HG02571 (cell line): ENCODE results near the gene KPNA6.

Source experiments
- ATAC-seq: cut with Tn5 transposase; IDR thresholded peaks from one replicate; pipeline ENCODE4 v1.9.1; 2021; ENCODE audit warnings: mild to moderate bottlenecking, moderate library complexity; ENCODE audit not compliant: unreplicated experiment

The KPNA6 gene

DNA sequence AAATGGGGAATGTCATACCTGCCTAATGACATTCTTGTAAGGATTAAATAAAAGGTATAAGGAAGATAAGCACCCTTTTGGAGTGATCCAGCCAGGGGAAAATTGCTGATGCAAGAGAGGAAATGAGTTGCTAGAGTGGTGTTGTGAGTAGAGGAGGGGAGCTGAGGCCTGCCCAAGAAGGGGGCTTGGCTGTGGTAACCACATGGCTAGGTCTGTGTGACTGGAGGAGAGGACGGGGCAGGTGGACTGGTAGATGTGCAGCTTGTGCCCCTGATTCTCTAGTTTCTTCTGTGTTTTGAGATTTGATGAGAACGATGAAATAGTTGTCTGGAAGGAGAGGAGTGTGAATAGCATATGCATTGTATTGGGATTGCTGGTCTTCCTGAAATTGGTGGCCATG is 78.2 kb downstream of the KPNA6 start:
- ATAC-seq, result no peak

DNA sequence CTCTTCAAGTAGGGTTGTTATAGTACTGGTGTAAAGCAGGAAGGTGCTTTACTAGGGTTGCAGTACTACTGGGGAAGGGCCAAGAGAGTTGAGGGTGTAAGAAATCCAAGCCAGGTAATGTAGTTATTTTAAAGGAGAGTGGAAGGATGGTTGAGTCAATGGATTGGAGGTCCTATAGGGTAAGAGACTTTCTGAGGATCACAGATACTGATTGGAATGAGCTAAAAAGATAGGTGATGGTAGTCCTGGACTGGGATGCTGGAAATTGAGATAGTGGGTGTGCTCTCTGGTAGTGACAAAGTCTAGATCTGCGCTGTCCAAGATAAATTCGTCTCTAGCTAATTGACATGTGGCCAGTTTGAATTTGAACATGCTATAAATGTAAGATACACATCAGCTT is 78.6 kb downstream of the KPNA6 start:
- ATAC-seq, result no peak

DNA sequence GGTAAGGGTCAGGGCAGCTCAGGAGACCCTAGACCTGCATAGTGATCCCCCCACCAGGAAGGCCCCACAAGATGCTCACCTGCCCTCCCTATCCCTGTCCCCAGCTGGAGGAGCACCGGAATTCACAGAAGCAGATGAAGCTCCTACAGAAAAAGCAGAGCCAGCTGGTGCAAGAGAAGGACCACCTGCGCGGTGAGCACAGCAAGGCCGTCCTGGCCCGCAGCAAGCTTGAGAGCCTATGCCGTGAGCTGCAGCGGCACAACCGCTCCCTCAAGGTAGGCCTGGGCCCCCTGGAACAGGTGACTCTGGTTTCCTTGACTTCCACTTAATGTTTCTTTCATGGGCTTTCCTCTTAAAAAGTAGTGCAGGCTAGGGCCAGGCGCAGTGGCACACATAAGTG is 80.0 kb downstream of the KPNA6 start:
- ATAC-seq, result no peak

DNA sequence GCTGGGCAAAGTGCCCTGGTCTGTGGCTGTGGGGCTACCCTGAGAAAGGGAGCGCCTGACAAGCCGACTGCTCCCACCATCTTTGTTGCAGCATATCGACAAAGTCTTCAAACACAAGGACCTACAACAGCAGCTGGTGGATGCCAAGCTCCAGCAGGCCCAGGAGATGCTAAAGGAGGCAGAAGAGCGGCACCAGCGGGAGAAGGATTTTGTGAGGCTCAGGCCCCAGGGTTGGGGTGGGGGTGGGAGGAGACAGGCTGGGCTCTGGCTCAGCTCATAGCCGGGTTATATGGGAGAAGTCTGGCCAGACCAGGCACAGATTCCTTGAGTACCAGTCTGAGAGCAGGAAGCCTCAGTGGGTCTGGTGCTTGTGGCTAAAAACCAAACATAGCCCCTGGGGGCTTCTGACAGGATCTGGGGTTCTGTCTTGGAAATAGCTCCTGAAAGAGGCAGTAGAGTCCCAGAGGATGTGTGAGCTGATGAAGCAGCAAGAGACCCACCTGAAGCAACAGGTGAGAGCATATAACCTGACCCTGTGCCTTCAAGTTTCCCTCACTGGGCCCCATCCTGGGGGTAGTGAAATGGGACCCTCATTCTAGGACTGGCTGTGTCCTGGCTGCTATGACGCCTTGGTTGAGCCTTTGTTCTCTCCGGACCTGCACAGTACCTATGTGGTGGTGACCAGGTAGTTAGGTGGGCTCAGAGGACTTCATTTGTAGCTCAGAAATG is 84.5 kb downstream of the KPNA6 start:
- no peak for ATAC-seq

DNA sequence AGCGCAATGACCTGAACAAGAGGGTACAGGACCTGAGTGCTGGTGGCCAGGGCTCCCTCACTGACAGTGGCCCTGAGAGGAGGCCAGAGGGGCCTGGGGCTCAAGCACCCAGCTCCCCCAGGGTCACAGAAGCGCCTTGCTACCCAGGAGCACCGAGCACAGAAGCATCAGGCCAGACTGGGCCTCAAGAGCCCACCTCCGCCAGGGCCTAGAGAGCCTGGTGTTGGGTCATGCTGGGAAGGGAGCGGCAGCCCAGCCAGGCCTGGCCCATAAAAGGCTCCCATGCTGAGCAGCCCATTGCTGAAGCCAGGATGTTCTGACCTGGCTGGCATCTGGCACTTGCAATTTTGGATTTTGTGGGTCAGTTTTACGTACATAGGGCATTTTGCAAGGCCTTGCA is 87.1 kb downstream of the KPNA6 start:
- ATAC-seq, result no peak

DNA sequence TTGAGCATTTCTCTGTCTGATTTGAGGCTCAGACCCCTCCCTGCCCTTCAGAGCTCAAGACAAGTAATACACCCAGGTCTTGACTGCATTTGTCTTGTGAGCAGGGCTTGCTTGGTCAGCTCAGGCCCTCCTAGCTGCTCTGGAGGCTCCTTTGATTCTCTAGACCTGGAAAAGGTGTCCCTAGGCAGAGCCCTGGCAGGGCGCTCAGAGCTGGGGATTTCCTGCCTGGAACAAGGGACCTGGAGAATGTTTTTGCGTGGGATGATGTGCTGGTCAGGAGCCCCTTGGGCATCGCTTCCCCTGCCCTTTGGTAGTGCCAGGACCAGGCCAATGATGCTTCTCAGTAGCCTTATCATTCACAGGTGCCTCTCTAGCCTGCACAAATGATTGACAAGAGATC is 87.7 kb downstream of the KPNA6 start:
- ATAC-seq, result no peak

DNA sequence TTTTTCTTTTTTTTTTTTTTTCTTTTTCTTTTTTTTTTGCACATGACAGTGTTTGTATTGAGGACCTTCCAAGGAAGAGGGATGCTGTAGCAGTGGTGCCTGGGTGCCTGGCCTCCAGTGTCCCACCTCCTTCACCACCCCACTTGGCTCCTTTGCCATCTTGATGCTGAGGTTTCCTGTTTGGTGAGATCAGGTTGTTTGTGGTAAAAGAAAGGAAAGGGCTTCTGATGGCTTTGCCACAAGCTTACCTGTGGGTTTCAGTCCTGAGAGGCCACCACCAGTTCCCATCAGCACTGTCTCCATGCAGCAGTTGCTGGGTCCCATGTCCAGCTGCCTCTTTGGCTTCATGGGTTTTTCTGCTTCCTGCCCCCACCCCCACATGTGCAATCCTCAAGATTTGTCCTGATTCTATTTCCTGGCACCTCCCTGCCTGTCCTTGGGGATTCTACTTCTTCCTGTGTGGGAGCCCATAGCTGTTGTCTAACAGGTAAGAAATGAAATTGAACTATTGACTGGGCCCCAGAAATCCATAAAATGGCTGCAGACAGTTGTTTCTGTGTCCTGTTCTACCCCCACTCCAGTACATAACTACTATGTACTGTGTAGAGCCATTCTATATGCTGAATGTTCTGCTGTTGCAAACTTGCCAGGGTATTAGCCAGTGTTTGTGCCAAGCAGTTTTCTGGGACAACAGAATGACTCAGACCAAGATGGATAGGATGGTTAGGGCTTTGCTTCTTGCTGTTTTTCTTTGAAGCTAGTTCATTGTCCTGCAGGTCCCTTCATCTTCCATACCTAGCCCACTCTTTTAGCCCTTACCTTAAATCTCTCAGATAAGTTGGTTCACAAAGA is 88.3 kb downstream of the KPNA6 start:
- ATAC-seq, result no peak

DNA sequence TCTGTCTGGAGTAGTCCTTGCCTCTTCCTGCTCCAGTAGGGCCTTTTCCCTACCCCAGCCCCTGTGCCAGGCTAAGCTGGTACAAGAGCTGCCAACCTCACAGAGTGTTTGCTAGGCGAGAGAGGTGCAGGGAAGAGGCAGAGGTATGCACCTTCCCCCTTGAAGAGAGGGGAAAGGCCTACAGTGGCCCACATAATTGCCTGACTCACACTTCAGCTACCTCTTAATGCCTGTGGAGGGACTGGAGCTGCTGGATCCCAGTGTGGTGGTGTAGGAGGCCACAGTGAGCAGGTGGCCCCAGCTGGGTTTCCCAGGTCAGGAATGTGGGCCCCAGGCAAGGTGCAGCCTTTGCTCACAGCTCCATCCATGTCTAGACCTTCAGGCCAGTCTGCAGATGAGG is 89.2 kb downstream of the KPNA6 start:
- ATAC-seq, result no peak

DNA sequence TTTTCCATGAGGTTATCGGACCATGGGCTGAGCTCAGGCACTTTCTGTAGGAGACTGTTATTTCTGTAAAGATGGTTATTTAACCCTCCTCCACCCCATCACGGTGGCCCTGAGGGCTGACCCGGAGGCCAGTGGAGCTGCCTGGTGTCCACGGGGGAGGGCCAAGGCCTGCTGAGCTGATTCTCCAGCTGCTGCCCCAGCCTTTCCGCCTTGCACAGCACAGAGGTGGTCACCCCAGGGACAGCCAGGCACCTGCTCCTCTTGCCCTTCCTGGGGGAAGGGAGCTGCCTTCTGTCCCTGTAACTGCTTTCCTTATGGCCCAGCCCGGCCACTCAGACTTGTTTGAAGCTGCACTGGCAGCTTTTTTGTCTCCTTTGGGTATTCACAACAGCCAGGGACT is 90.0 kb downstream of the KPNA6 start:
- no peak for ATAC-seq

DNA sequence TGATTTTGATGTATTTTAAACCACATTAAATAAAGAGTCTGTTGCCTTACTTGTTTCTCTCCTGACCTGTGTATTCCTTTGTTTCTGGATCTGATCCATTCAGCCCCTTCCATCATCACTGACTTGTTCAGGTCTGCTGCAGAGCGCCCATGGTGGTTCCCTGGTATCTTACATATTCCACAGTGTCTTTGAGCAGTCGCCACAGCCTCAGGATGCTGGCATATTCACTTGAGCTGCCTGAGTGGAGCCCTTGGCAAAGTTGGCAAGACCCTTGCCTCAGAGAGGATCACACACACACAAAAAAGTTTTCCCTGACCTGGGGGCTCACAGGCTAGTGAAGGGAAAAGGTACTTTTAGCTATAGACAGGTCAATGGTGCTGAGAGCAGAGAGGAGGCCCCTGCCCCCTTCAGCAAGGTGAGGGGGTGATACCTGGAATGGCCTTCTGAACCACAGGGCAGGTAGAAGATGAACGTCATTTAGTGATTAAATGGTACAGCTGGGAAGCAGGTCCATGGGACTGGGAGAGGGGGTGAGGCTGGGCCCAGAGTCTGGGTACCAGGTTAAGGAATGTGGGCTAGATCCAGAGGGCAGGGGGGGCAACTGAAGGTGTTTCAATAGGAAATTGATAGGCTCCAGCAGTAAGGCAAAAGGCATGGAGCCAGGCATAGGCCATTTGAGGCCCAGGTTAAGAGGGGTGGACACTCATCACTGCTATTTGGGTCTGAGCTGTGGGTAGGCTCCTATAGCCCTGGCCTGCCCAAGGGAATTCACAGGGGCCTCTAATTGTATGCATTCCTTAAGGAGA is 90.6 kb downstream of the KPNA6 start:
- ATAC-seq, result no peak

DNA sequence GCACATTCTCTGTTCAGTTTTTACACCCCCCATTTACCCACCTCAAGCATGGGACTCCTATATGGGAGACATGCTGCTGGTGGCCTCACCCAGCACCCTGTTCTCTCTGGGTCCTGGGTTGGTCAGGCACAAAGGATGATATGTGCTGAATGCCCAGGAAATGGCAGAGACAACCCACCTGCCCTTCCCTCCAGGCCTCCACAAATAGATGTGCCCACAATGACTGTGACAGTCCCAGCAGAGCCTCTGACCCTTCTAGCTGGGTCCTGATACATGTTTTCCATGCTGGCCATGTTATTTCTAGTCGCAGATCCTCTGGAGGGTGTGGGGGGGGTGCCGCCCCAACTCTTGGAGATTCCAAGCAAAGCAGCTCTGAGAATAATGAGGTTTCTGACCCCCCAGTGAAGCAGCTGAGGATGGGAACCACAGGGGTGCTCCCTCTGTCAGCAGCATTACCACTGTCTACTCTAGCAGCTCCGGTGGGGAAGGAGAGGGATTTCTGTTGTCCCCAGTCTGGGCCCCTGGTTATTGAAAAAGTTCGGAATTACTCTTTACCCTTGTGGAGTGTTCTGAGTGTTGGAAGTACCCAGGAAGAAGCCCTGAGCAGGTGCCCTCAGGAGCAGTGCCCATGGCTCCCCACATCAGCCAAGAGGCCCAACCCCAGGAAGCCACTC is 91.3 kb downstream of the KPNA6 start:
- ATAC-seq, result no peak

DNA sequence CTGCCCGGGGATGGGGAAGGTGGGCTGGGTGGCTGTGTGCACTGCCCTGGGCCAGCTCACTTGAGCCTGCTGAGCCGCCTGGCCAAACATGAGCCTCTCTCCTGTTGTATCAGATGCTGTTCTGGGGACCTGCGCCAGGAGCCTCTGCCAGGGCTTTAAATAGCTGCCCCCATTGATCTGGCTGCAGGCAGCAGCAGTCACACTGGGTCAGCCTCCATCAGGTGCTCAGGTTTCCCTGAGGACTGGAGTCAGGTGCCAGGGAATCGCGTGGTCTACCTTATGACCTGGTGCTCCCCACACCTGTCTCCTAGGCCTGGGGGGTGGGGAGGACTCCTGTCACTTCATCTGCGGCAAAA is 91.8 kb downstream of the KPNA6 start:
- ATAC-seq, result no peak

DNA sequence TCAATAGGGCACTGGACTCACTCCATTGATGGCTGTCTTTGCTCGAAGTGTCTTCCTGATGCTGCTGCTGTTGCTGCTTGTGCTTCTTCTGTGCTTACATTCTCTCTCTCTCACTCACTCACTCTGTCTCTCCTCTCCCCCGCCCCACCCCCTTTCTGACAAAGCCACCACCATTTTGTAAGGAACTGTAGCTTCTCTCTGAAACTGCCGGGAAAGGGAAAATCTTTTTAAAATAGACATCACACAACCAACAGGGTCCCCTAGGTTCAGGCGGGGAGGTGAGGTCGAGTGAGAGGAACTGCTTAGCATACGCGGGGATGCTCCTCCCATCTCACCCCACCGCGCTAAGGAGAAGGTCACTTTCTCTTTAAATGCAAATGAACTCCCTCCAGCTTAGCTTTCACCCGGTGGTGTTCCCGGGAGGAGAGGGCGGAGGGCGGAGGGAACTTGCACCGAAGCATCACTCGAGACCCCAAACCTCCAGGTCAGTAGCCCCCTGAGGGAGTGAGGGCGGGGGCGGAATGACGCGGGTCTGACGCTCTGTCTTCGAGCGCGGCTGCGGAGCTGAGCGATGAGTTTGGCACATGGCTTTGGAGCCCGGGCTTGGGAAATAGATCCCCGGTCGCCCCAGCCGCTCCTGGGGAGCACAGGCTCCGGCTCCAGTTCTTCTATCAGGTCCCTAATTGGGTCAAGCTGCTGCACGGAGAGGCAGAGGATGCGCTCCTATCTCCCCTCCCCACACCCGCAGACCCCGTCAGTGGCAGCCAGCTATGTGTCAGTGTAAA is 92.6 kb downstream of the KPNA6 start, which contains the start of gene CCDC28B:
TSS of gene CCDC28B (plus strand) at position 370 of the 785 bp plus-strand sequence. CDS start 1,341 bp downstream, outside the sequence.
- no peak for ATAC-seq

DNA sequence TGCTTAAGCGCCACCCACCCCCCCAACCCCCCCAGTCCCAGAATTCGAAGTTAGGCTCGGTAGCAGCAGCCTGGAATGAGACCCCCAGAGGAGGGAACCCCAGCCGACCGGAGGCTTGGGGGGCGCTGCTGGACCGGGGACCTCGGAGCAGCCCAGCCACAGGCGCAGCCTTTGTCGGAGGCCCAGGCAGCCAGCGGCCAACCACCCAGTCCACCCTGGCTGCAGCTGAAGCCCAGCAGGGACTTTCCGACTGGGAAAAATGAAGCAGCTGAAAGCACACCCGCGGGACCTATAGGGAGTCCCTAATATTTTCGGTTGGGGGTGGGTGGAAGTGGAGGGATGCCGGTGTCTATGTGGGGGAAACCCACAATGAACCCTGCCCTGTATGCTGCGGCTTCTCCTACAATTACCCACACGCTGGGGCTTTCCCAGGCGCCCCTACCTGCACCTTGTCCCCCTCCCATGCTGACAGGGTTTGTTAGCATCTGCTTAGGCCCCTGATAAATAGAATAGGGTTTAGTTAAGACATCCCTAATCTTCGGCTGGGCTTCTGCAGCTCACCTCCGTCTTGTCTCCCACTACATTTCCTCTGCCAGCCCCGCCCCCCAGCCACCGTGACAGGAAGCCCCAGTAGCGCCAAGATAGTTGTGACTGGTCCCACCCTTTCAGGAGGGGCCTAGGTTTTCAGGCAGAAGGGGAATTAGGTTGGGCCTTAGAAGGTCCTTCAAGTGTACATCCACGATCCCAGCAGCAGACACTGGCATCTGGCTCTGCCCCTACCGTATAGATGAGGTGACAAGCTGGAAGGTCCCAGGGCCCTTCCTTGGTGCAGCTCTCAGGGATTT is 93.4 kb downstream of the KPNA6 start:
- no peak for ATAC-seq

DNA sequence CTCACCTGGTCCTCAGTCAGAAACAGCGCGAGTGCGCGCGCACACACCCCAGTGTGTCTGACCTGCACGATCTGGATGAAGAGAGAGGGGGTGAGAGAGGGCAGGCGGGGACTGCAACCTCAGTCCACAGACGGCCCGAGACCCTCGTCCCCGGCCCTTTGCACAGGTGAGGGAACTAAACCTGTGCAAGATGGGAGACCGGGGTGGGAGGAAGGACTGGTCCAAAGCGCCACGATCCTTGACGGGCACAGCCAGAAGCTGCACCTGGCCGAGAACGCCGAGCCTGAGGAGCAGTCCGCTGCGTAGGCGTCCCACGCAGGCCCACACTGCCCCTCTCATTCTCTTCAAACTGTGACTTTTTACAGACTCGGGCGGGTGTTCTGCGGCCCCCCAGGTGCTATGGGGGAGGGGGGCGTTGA is 97.1 kb downstream of the KPNA6 start:
- ATAC-seq, result no peak

DNA sequence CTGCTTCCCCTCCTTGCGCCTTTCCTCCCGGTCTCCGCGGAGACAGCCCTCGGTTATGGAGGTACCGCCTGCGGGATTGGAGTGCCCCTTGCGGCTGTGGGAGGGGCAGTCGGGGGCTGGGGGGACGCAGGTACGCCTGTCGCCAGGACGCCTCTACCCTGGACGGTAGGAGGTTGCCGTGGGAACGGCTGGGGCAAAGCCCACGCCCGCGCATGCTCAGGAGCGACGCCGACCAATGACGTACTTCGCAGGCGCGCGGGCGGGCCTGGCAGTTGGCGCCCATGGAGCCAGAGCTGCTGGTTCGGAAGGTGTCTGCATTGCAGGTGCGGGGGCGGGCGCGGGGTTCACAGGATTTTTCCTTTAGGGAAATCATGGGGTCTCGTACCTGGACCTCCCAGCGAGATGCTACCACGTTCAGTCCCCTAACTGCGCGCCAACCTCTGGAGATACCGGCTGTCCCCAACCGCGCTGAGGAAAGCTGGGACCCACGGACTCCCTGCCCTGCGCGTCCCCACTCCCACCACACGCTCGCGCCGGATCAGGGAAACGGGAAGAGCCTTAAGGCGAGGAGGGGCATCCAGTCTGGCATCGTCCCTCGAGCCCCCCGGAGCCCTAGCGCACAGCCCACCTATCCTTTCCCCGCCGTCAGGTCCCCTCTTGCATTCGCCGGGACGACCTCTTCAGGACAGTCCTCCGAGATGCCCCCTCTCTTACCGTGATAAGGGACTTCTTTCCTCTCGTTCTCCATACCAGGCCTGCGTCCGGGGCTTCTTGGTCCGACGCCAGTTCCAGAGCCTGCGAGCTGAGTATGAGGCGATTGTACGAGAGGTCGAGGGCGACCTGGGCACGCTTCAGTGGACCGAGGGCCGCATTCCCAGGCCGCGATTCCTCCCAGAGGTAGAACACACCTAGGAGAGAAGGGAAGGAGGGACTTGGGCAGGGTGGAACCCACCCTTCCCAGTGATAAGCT is 97.8 kb downstream of the KPNA6 start, which contains the start of gene IQCC:
TSS of gene IQCC (plus strand) at position 271 of the 970 bp plus-strand sequence. CDS start at position 282, 11 bp downstream.
- ATAC-seq, result peak; percentile 39

DNA sequence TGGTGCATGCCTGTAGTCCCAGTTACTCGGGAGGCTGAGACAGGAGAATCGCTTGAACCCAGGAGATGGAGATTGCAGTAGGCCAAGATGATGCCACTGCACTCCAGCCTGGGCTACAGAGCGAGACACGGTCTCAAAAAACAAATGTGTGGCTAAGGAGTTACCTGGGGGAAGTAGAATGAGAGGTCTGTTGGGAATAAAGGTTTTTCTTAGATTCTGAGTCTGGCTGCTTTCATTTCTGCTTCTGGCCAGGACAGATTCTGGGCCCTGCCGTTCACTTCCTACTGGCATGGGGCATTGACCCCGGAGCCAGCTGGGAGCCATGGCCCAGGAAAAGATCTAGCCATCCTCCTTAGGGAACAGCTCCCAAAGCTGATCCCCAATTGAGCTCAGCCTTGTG is 100.6 kb downstream of the KPNA6 start:
- no peak for ATAC-seq

DNA sequence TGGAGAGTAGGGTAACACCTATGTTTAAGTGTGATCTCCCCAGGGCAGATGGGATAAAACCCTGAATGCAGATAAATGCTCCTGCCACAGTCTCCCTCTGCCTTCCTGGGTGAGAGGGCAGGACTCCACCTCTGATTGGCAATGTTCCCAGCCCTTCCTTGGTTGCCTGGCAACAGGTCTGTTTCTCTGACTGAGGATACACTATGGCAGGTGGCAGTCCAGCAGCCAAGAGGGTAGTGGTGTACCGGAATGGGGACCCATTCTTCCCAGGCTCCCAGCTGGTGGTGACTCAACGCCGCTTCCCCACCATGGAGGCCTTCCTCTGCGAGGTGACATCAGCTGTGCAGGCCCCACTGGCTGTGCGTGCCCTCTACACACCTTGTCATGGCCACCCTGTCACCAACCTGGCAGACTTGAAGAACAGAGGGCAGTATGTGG is 101.1 kb downstream of the KPNA6 start, which contains the start of gene DCDC2B:
TSS of gene DCDC2B (plus strand) at position 199 of the 438 bp plus-strand sequence. CDS start at position 204, 5 bp downstream.
- ATAC-seq, result no peak
